ENCODE measurements around the gene GALP. TPM values are rescaled to one million over a fixed set of nuclear protein-coding genes. Genes with fewer than 3 reads are reported as not detected.

Gene GALP
- total RNA-seq, 1 donor from 2014 or later = not detected

- H3K9me3 ChIP-seq (ENCODE audit: insufficient read depth, low read depth, low read length) = no peaks in the 10 kb centered on the region
- peak within 1 kb of the TSS; percentile 87 for H3K27ac ChIP-seq (ENCODE audit: low read depth, low read length)
- Mint-ChIP-seq H3K36me3 (ENCODE audit: low read depth, unreplicated experiment) (no peaks in the 10 kb centered on the region), H3K4me1 (ENCODE audit: low read depth, unreplicated experiment) (peaks cover 9% of the 10 kb centered on the region), H3K27ac (ENCODE audit: unreplicated experiment) (peak within 1 kb of the TSS; percentile 49), H3K27me3 (ENCODE audit: low read depth, unreplicated experiment) (no peaks in the 10 kb centered on the region), H3K4me3 (ENCODE audit: unreplicated experiment) (peak within 1 kb of the TSS; percentile 84), H3K9me3 (ENCODE audit: unreplicated experiment) (no peaks in the 10 kb centered on the region)
- H3K27me3 ChIP-seq (ENCODE audit: insufficient read depth, low read length) = no peaks in the 10 kb centered on the region
- peak within 1 kb of the TSS; percentile 83 for H3K9ac ChIP-seq (ENCODE audit: low read length)
- H3K79me2 ChIP-seq (ENCODE audit: insufficient read depth, low read length) = peaks cover 37% of the 10 kb centered on the region
- H2AFZ ChIP-seq (ENCODE audit: low read depth, low read length) = peak within 1 kb of the TSS; percentile 90
- H4K20me1 ChIP-seq (ENCODE audit: insufficient read depth, low read length) = peaks cover 13% of the 10 kb centered on the region
- H3K36me3 ChIP-seq (ENCODE audit: insufficient read depth, low read length) = no peaks in the 10 kb centered on the region
- H3K4me2 ChIP-seq (ENCODE audit: low read length) = peak within 1 kb of the TSS; percentile 97
- peak within 1 kb of the TSS; percentile 74 for H3K4me3 ChIP-seq (ENCODE audit: insufficient read depth, low read depth, low read length)
- TF ChIP-seq EZH2 (IDR thresholded peaks at IDR 0.05; ENCODE audit: insufficient read depth, low read length) = no peak
- no peak for TF ChIP-seq CTCF (IDR thresholded peaks at IDR 0.05; ENCODE audit: insufficient read depth, low read depth, low read length)
- FAIRE-seq = peak; percentile 87
- peak; percentile 99 for DNase-seq (ENCODE audit: low read depth)
- peaks cover 8% of the 10 kb centered on the region for H3K4me1 ChIP-seq (ENCODE audit: insufficient read depth, low read length)
Measured at GRCh38 chr19:56140583-56141416, 35.0 kb upstream of the GALP start, which contains the start of gene ZNF444. ZNF444 (plus strand) TSS chr19:56141287; CDS start chr19:56146912, 5,625 bp downstream.

- no peak for DNase-seq (ENCODE audit: low read depth)
- peak overlapping the region; percentile 97 for H3K4me2 ChIP-seq (ENCODE audit: low read length)
- Mint-ChIP-seq H3K36me3 (ENCODE audit: low read depth, unreplicated experiment) (no peaks in the 10 kb centered on the region), H3K27me3 (ENCODE audit: low read depth, unreplicated experiment) (no peaks in the 10 kb centered on the region), H3K4me1 (ENCODE audit: low read depth, unreplicated experiment) (peaks cover 9% of the 10 kb centered on the region), H3K27ac (ENCODE audit: unreplicated experiment) (no peak overlapping the region), H3K4me3 (ENCODE audit: unreplicated experiment) (peak overlapping the region; percentile 84), H3K9me3 (ENCODE audit: unreplicated experiment) (no peaks in the 10 kb centered on the region)
- H3K4me1 ChIP-seq (ENCODE audit: insufficient read depth, low read length) = peaks cover 8% of the 10 kb centered on the region
- H3K4me3 ChIP-seq (ENCODE audit: insufficient read depth, low read depth, low read length) = peak overlapping the region; percentile 74
- TF ChIP-seq EZH2 (IDR thresholded peaks at IDR 0.05; ENCODE audit: insufficient read depth, low read length) = no peak
- no peak for TF ChIP-seq CTCF (IDR thresholded peaks at IDR 0.05; ENCODE audit: insufficient read depth, low read depth, low read length)
- H3K9me3 ChIP-seq (ENCODE audit: insufficient read depth, low read depth, low read length) = no peaks in the 10 kb centered on the region
- H3K36me3 ChIP-seq (ENCODE audit: insufficient read depth, low read length) = no peaks in the 10 kb centered on the region
- peaks cover 38% of the 10 kb centered on the region for H3K79me2 ChIP-seq (ENCODE audit: insufficient read depth, low read length)
- H3K27ac ChIP-seq (ENCODE audit: low read depth, low read length) = no peak overlapping the region
- no peak overlapping the region for H2AFZ ChIP-seq (ENCODE audit: low read depth, low read length)
- peaks cover 15% of the 10 kb centered on the region for H4K20me1 ChIP-seq (ENCODE audit: insufficient read depth, low read length)
- H3K27me3 ChIP-seq (ENCODE audit: insufficient read depth, low read length) = no peaks in the 10 kb centered on the region
- FAIRE-seq = no peak
- H3K9ac ChIP-seq (ENCODE audit: low read length) = peak overlapping the region; percentile 83
Measured at GRCh38 chr19:56141417-56141993, 34.3 kb upstream of the GALP start.
